H7 (cell line): ENCODE results near the gene COPB2. TPM values are rescaled to one million over a fixed set of nuclear protein-coding genes. Genes with fewer than 3 reads are reported as not detected.
"Not testable (repeated sequence)": the region's sequence is repeated elsewhere in the genome, so short reads cannot be mapped to it uniquely, and the experiment has no call there.

Experiments
- DNase-seq: peaks from one replicate; pipeline ENCODE4 v3.0.0; 2012
- H3K27me3 ChIP-seq: 2 replicates; pipeline ENCODE4 v1.6.0; 2011; ENCODE audit warnings: mild to moderate bottlenecking, low read length; ENCODE audit not compliant: control insufficient read depth, insufficient read depth
- H3K36me3 ChIP-seq: replicated peaks from 2 replicates; pipeline ENCODE4 v1.5.1; 2011; ENCODE audit warnings: low read length; ENCODE audit not compliant: control insufficient read depth, insufficient read depth
- H3K4me3 ChIP-seq: 2 replicates; pipeline ENCODE4 v1.5.1; 2011; ENCODE audit warnings: low read depth, mild to moderate bottlenecking, control low read depth, low read length, moderate library complexity; ENCODE audit not compliant: insufficient read depth
- total RNA-seq: library from RNA; depleted of rRNA; stranded (reverse); fragments of >200 nt; shearing (Covaris generic); gene quantifications from 2 replicates; pipeline ENCODE4 v1.2.3, GENCODE V29; 2014

The COPB2 gene
- total RNA-seq, 1 experiment from 2014 or later, result 102 TPM

GRCh38 chr3:139401155-139401554 is 11.7 kb upstream of the COPB2 start:
- H3K36me3 ChIP-seq, H3K27me3 ChIP-seq, DNase-seq, H3K4me3 ChIP-seq: not testable (repeated sequence)

GRCh38 chr3:139396707-139397106 is 7.3 kb upstream of the COPB2 start:
- Histone ChIP-seq H3K36me3 (no peaks in the 10 kb centered on the region), H3K27me3 (no peaks in the 10 kb centered on the region), H3K4me3 (no peak overlapping the region)
- no peak for DNase-seq

GRCh38 chr3:139394116-139394515 is 4.7 kb upstream of the COPB2 start:
- H3K36me3 ChIP-seq, result no peaks in the 10 kb centered on the region
- no peak for DNase-seq
- no peak overlapping the region for H3K4me3 ChIP-seq
- H3K27me3 ChIP-seq, result no peaks in the 10 kb centered on the region

GRCh38 chr3:139388821-139389551 is 461 bp downstream of the COPB2 start:
- DNase-seq, result peak; percentile 17
- Histone ChIP-seq H3K4me3 (peak overlapping the region; percentile 84), H3K36me3 (no peaks in the 10 kb centered on the region), H3K27me3 (no peaks in the 10 kb centered on the region)

GRCh38 chr3:139388077-139388476 is 1.4 kb downstream of the COPB2 start:
- Histone ChIP-seq H3K36me3 (peaks cover 2% of the 10 kb centered on the region), H3K27me3 (no peaks in the 10 kb centered on the region), H3K4me3 (no peak overlapping the region)
- no peak for DNase-seq

- H3K27me3 ChIP-seq, DNase-seq, H3K4me3 ChIP-seq: not testable (repeated sequence)
- H3K36me3 ChIP-seq, result peaks cover 19% of the 10 kb centered on the region
Observed at GRCh38 chr3:139382291-139382690, 7.2 kb downstream of the COPB2 start.

GRCh38 chr3:139380575-139380974 is 8.9 kb downstream of the COPB2 start:
- no peaks in the 10 kb centered on the region for H3K27me3 ChIP-seq
- peaks cover 23% of the 10 kb centered on the region for H3K36me3 ChIP-seq
- H3K4me3 ChIP-seq, result no peak overlapping the region
- DNase-seq, result no peak

- H3K27me3 ChIP-seq, result no peaks in the 10 kb centered on the region
- DNase-seq, result no peak
- no peak overlapping the region for H3K4me3 ChIP-seq
- peaks cover 32% of the 10 kb centered on the region for H3K36me3 ChIP-seq
Observed at GRCh38 chr3:139378587-139379241, 10.7 kb downstream of the COPB2 start.

GRCh38 chr3:139377378-139377777 is 12.1 kb downstream of the COPB2 start:
- no peak for DNase-seq
- peaks cover 35% of the 10 kb centered on the region for H3K36me3 ChIP-seq
- no peaks in the 10 kb centered on the region for H3K27me3 ChIP-seq
- no peak overlapping the region for H3K4me3 ChIP-seq

- Histone ChIP-seq H3K27me3 (no peaks in the 10 kb centered on the region), H3K4me3 (no peak overlapping the region), H3K36me3 (peaks cover 48% of the 10 kb centered on the region)
- no peak for DNase-seq
Observed at GRCh38 chr3:139374099-139374498, 15.3 kb downstream of the COPB2 start.

GRCh38 chr3:139364549-139364948 is 24.9 kb downstream of the COPB2 start:
- no peak for DNase-seq
- Histone ChIP-seq H3K27me3 (no peaks in the 10 kb centered on the region), H3K36me3 (peaks cover 32% of the 10 kb centered on the region), H3K4me3 (no peak overlapping the region)

- H3K27me3 ChIP-seq, result no peaks in the 10 kb centered on the region
- no peak overlapping the region for H3K4me3 ChIP-seq
- DNase-seq, result no peak
- H3K36me3 ChIP-seq, result peaks cover 23% of the 10 kb centered on the region
Observed at GRCh38 chr3:139361276-139361675, 28.2 kb downstream of the COPB2 start.

GRCh38 chr3:139358841-139359562 is 30.4 kb downstream of the COPB2 start:
- no peak for DNase-seq

GRCh38 chr3:139357899-139358298 is 31.5 kb downstream of the COPB2 start:
- DNase-seq, result no peak
- H3K36me3 ChIP-seq, result peaks cover 26% of the 10 kb centered on the region
- no peaks in the 10 kb centered on the region for H3K27me3 ChIP-seq
- no peak overlapping the region for H3K4me3 ChIP-seq

More at GRCh38 chr3:139358841-139359562, 30.4 kb downstream of the COPB2 start:
- Histone ChIP-seq H3K36me3 (peaks cover 26% of the 10 kb centered on the region), H3K27me3 (no peaks in the 10 kb centered on the region), H3K4me3 (no peak overlapping the region)

- no peaks in the 10 kb centered on the region for H3K27me3 ChIP-seq
- H3K4me3 ChIP-seq, result no peak overlapping the region
- DNase-seq, result no peak
- peaks cover 26% of the 10 kb centered on the region for H3K36me3 ChIP-seq
Observed at GRCh38 chr3:139355891-139356290, 33.6 kb downstream of the COPB2 start.
